HAP-1 (cell line): ENCODE results near the gene GFOD1.

Source experiments
- DNase-seq, 2 experiments: peaks; one replicate each; pipeline ENCODE4 v3.0.0-alpha.2; 2016 to 2020; ENCODE audit warnings: low spot score in 2 of 2
- H3K27me3 ChIP-seq: fragments of 250-450 bp; sonication (Bioruptor Pico); 2 replicates; pipeline ENCODE4 v1.5.1; 2020; ENCODE audit warnings: low read depth, mild to moderate bottlenecking, moderate library complexity
- H3K36me3 ChIP-seq: fragments of 250-450 bp; sonication (Bioruptor Pico); replicated peaks from 2 replicates; pipeline ENCODE4 v1.5.1; 2020; ENCODE audit warnings: mild to moderate bottlenecking
- H3K4me1 ChIP-seq: fragments of 250-450 bp; sonication (Bioruptor Pico); 2 replicates; pipeline ENCODE4 v1.5.1; 2020; ENCODE audit warnings: mild to moderate bottlenecking
- H3K4me3 ChIP-seq: fragments of 250-450 bp; sonication (Bioruptor Pico); 2 replicates; pipeline ENCODE4 v1.5.1; 2020; ENCODE audit warnings: mild to moderate bottlenecking, moderate library complexity
- H3K9me3 ChIP-seq: fragments of 250-450 bp; sonication (Bioruptor Pico); 2 replicates; pipeline ENCODE4 v1.5.1; 2020; ENCODE audit warnings: mild to moderate bottlenecking, moderate library complexity
- in situ Hi-C: fragments of 300-500 bp; cut with MboI; formaldehyde crosslinking; loops from 3 replicates; pipeline ENCODE4 v1.14.3; 2020; ENCODE audit warnings: low sequenced_read_pairs, inconsistent platforms, mixed read lengths

The GFOD1 gene

DNA sequence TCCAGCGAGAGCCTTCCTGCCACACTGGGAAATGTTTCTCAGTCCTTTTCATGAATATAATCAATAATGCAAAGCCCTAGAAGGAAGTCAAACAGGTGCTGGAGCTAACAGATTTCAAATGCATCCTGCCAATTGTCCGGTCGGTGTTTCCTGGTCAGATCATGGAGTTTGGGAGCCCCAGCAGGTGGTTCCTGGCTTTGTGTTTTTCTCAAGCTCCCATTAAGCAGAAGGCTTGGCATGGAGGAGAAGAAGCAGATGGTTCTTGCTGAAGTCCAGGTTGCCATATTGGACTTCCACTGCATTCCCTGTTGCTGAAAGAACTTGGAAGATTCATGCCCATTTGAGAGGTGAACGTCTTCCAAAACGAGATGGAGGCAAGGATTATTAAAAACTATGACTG, 68.6 kb downstream of the GFOD1 start:
- in situ Hi-C loops = no loop called here
- no peaks in the 10 kb centered on the region for H3K4me1 ChIP-seq
- no peaks in the 10 kb centered on the region; the same call in 1 of the 2 replicates for H3K9me3 ChIP-seq
- H3K4me3 ChIP-seq = no peak overlapping the region
- H3K27me3 ChIP-seq = no peaks in the 10 kb centered on the region
- H3K36me3 ChIP-seq = no peaks in the 10 kb centered on the region
- no peak for DNase-seq

DNA sequence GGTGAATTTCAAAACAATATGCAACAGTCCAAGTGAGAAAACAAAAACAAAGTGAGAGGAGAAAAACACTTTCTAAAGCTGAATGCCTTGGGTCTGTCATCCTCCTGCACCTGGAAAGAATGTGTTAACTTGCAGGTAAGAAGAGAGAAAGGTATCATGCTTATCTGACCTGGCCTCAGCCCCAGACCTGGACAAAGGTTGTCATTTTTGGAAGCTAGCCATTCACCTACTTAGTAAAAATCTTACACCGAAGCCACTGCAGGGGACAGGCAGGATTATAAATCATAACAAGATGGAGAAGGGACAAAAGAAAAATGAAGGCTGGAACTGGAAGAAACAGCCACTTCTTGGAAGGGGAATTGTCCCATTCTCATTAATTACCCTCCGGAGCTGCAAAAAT, 69.4 kb downstream of the GFOD1 start:
- Histone ChIP-seq H3K4me3 (no peak overlapping the region), H3K36me3 (no peaks in the 10 kb centered on the region), H3K27me3 (no peaks in the 10 kb centered on the region), H3K9me3 (no peaks in the 10 kb centered on the region; the same call in 1 of the 2 replicates), H3K4me1 (no peaks in the 10 kb centered on the region)
- in situ Hi-C loops = no loop called here
- no peak for DNase-seq

DNA sequence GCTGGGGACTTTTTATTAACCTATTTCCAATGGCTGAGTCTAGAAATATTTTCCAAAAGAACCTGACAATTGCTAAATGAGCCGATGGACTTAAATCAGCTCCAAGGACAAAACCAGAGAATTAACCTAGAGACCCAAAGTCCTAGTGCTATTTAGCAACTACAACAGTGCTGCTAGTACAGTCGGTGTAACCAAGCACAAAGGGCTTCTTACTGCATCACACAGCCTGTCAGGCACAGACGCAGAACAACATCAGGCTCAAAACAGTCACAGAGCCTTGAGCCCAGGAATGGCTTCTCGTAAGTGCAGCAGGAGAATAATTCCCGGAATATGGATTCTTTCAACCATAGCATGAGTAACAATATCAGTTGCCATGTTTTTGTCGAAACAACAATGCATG, 70.0 kb downstream of the GFOD1 start:
- no peaks in the 10 kb centered on the region for H3K36me3 ChIP-seq
- no peak overlapping the region for H3K4me3 ChIP-seq
- H3K9me3 ChIP-seq = no peaks in the 10 kb centered on the region; the same call in 1 of the 2 replicates
- in situ Hi-C loops = no loop called here
- DNase-seq = no peak
- no peaks in the 10 kb centered on the region for H3K4me1 ChIP-seq
- no peaks in the 10 kb centered on the region for H3K27me3 ChIP-seq

DNA sequence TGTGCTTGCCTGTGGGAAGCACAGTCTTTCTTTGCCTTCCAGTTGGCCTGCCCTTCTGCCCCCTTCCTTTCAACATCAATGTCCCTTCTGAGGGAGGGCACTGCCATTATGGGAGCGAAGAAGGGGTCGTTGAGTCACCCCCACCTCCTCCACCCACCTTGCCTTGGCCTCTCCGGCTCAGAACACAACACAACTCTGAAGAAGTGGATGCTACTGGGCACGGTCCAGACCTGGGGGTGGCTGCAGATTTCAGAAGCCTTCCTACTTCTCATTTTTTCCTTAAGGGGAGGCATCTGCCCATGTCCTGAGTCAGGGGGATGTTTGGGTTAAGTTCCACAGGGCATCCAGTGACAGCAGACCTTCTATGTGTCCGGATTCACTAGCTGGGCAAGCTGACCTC, 72.1 kb downstream of the GFOD1 start:
- in situ Hi-C loops = no loop called here
- Histone ChIP-seq H3K36me3 (no peaks in the 10 kb centered on the region), H3K27me3 (no peaks in the 10 kb centered on the region), H3K4me1 (no peaks in the 10 kb centered on the region), H3K9me3 (no peaks in the 10 kb centered on the region; the same call in 1 of the 2 replicates), H3K4me3 (no peak overlapping the region)
- DNase-seq = no peak

DNA sequence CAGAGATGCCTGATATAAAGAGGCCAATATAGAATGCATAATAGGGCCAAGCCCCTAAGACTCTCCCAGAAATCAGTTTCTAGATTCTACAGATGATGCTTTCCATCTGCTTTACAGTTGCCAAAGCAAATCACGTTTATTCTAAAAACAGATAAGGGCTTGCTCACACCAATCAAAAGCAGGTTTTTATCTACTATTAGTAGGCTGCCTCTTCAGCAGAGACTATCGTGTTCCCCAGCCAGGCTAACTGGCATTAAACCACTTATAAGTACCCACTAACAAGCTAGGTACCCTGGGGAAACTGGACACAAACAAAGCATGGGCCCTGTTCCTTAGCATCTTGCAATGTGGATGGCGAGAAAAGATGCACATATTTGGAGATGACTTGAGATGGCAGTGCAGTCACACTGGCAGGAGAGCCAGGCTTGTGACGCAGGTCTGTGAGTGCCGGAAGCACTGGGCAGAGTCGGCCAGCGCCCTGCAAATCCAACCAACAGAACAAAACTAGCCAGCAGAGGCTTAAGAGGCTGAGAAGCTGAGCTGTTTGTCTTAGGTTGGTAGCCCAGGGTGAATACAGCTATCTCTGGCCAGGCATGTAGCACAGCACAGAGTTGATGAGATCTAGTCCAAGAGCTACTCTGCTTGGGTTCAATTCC, 73.4 kb downstream of the GFOD1 start:
- H3K36me3 ChIP-seq = no peaks in the 10 kb centered on the region
- H3K4me3 ChIP-seq = no peak overlapping the region
- no peak for DNase-seq
- no peaks in the 10 kb centered on the region for H3K27me3 ChIP-seq
- in situ Hi-C loops = no loop called here
- H3K4me1 ChIP-seq = no peaks in the 10 kb centered on the region
- no peaks in the 10 kb centered on the region; the same call in 1 of the 2 replicates for H3K9me3 ChIP-seq

DNA sequence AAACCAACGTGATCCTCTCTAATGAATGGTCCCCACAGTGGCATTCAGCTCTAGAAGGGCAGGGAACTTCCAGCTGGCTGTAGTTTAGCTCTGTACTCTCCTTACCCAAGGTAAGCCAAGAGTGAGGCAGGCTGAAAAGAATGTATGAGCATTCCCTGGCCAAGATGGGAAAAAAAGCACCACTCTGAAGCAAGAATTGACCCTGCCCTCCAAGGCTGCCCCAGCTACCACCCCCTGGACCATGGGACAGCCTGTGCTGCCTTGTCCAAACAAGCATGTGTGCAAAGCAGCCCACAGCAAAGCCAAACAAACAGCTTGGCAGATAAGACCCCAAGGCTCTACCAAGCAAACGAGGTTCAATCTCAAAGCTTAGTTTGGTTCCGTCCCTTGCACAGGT, 73.9 kb downstream of the GFOD1 start:
- no peak overlapping the region for H3K4me3 ChIP-seq
- H3K36me3 ChIP-seq = no peaks in the 10 kb centered on the region
- H3K4me1 ChIP-seq = no peaks in the 10 kb centered on the region
- in situ Hi-C loops = no loop called here
- DNase-seq = no peak
- H3K9me3 ChIP-seq = no peaks in the 10 kb centered on the region; the same call in 1 of the 2 replicates
- no peaks in the 10 kb centered on the region for H3K27me3 ChIP-seq

DNA sequence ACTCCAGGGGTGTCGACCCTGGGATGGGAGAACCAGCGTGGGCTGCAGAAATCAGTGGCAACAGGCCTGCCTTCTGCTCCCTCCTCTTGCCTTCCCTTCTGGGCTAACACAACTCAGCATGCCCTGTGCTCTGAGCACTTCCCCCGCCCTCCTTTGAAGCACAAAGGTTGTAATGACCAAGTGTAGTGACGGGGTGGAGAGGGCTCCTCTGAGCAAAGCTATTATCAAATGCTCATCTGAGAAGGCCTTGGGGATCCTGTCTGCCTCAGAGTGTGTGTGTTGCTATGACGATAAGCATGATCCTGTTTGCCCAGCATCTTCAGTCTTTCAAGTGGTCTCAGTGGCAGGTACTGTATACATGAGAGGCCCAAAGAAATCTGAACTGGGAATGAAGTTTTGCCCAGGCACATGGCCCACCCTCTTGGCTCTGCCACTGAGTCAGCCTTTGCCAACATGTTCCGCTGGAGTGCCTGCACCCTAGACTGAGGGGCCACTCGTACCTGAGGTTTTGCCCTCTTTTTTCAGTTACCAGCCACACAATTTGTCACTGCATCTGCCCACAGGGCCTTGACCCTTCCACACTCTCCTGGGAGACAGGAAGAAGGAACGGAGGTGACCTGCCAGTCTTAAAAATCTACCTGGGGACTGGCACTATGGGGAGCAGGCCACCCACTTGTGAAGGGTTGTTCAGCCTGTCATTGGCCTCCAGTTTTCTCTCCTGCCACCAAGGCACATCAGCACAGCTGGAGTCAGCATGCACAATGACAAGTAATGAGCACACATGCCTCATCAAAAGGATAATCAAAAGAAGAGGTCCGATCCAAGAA, 74.5 kb downstream of the GFOD1 start:
- no peak for DNase-seq
- no peaks in the 10 kb centered on the region for H3K27me3 ChIP-seq
- no peaks in the 10 kb centered on the region for H3K36me3 ChIP-seq
- peaks cover 3% of the 10 kb centered on the region for H3K4me1 ChIP-seq
- in situ Hi-C loops = no loop called here
- no peak overlapping the region for H3K4me3 ChIP-seq
- no peaks in the 10 kb centered on the region; the same call in 1 of the 2 replicates for H3K9me3 ChIP-seq

DNA sequence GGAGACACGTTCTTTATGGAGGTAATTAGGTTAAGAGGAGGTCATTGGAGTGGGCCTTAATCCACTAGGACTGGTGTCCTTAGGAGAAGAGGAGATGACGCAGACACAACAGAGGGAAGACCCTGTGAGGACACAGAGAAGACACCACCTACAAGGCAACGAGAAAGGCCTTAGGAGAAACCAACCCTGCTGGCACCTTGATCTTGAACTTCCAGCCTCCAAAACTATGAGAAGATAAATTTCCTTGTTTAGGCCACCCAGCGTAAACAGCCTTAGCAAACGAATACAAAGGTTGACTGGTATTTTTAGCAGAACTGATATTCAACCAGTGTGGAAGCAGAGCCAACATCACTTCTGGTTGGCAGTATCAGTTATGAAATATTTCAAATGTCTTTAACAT, 75.2 kb downstream of the GFOD1 start:
- peaks cover 9% of the 10 kb centered on the region for H3K4me1 ChIP-seq
- in situ Hi-C loops = no loop called here

DNA sequence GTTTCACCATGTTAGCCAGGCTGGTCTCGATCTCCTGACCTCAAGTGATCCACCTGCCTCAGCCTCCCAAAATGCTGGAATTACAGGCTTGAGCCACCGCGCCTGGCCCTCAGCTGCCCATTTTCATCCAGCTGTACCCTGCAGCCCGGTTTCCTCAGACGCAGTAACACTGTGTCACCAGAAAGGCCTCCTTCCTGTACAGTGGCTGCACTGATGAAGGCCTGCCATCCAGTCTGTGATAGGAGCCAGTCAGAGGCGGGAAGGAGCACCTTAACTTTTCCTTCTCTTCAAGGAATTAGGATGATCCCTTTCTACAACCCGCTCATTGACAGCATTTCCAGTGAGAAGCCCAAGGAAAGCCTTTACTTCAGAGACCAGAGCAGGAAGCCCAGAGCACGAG, 75.9 kb downstream of the GFOD1 start:
- no peaks in the 10 kb centered on the region; the same call in 1 of the 2 replicates for H3K9me3 ChIP-seq
- DNase-seq = no peak
- H3K36me3 ChIP-seq = no peaks in the 10 kb centered on the region
- no peaks in the 10 kb centered on the region for H3K27me3 ChIP-seq
- H3K4me1 ChIP-seq = peaks cover 10% of the 10 kb centered on the region
- no peak overlapping the region for H3K4me3 ChIP-seq
- in situ Hi-C loops = no loop called here

More for the DNA sequence above, 75.2 kb downstream of the GFOD1 start:
- Histone ChIP-seq H3K9me3 (no peaks in the 10 kb centered on the region; the same call in 1 of the 2 replicates), H3K4me3 (no peak overlapping the region), H3K36me3 (no peaks in the 10 kb centered on the region), H3K27me3 (no peaks in the 10 kb centered on the region)
- no peak for DNase-seq

DNA sequence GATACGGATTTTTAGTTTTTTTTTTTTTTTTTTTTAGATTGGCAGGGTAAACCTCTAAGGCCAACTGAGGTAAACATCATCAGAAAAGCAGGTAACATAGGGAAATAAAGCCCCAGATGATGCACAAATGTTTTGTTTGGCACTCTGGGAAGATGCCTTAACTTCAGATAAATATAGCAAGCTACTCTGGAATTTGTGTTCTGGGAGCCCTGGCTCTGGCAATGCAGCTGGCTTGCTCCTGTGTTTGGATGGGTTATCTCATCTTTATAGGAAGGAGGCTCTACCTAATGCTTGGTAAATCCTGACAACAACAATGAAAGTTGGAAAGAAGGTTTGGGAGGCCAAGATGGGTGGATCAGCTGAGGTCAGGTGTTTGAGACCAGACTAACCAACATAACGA, 77.4 kb downstream of the GFOD1 start:
- H3K4me1 ChIP-seq = peaks cover 10% of the 10 kb centered on the region
- H3K36me3 ChIP-seq = no peaks in the 10 kb centered on the region
- H3K27me3 ChIP-seq = no peaks in the 10 kb centered on the region
- in situ Hi-C loops = no loop called here
- no peak overlapping the region for H3K4me3 ChIP-seq
- H3K9me3 ChIP-seq = no peaks in the 10 kb centered on the region
- DNase-seq = no peak

DNA sequence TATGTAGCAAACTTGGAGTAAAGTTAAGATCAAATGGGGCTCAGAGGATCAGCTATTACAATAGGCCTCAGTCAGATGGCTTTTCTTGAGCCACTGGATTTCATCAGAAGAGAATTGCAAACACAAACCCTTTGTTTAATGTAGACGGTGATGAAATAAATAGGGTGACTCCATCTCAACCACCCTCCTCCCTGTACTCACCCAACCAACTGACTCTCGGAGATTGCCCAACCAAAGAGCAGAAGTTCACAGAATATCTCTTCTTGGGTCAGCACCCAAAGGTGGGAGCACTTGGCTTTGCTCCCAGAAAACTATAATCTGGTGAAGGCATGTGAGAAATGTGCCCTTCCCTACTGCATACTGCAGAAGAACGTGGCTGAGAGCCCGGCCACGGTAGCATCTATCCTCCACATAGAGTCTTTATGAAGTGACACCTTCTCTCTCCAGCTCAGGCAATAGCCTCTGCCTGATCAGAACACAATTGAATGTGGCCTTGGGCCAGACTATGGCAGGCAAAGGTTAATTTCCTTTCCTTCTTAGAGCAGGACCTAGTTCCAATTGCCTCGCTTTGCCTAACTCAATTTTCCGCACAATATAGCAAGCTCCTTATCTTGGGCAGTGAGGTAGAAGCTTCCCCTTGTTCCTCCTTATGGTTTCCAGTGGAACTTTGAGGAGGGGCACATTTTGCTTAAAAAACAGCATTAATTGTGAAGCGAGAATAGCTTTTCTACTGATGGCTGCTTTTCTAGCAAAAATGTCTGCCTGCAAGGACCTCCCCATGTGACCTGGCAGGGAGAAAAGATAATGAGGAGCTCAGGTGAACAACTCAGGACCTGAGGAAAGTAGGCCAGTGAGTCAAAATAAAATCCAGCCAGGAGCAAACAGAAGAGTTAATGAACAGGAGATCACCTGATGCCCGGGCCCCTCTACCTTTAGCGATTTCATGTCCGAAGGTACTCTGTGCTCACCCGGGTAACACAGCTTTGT, 79.4 kb downstream of the GFOD1 start:
- in situ Hi-C loops = no loop called here
- no peaks in the 10 kb centered on the region for H3K36me3 ChIP-seq
- peaks cover 10% of the 10 kb centered on the region for H3K4me1 ChIP-seq
- H3K9me3 ChIP-seq = no peaks in the 10 kb centered on the region
- no peak overlapping the region for H3K4me3 ChIP-seq
- peak in 1 of 2 experiments; percentile 13 for DNase-seq
- no peaks in the 10 kb centered on the region for H3K27me3 ChIP-seq

DNA sequence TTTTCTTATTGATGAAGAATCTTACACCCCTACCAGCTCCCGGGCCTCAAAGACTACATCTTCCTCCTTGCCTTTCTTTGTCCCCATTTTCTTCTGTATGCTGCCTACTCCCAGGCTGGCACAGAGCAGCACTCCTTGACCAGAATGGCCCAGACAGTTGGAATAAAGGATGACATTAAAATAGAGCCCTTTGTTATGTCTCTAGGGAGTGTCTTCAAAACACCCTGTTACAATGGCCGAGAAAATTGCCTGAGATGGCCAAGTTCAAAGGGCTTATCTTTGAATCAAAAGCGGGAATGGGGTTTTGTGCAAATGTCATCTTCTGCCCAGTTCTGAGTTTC, 80.1 kb downstream of the GFOD1 start:
- no peaks in the 10 kb centered on the region for H3K9me3 ChIP-seq
- H3K4me1 ChIP-seq = peaks cover 10% of the 10 kb centered on the region
- H3K27me3 ChIP-seq = no peaks in the 10 kb centered on the region
- in situ Hi-C loops = no loop called here
- no peaks in the 10 kb centered on the region for H3K36me3 ChIP-seq
- H3K4me3 ChIP-seq = no peak overlapping the region
- DNase-seq = no peak

DNA sequence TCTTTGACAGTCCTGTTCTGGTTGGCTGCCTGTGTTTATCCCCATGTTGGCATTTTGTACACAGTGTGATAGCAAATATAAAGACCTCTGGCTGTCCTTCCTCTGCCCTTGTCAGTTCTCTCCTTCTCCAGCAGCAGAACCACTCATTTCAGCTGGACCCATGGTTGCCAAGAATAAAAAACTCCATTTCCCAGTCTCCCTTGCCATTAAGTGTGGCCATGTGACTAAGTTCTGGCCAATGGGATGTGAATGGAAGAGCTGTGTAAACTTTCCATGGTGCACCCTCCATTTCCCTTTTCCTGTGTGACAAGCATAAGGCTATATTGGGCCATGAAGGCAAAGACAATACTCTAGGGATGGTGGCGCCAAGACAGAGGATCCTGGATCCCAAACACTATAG, 80.6 kb downstream of the GFOD1 start:
- H3K9me3 ChIP-seq = no peaks in the 10 kb centered on the region
- no peak for DNase-seq
- no peaks in the 10 kb centered on the region for H3K36me3 ChIP-seq
- no peak overlapping the region for H3K4me3 ChIP-seq
- no peaks in the 10 kb centered on the region for H3K27me3 ChIP-seq
- in situ Hi-C loops = no loop called here
- H3K4me1 ChIP-seq = peaks cover 10% of the 10 kb centered on the region
